WTC11 (cell line): ENCODE results near the gene EYS.

Source experiments
- CBFB ChIP-seq: sonication (generic); formaldehyde crosslinking; IDR thresholded peaks from 2 replicates; pipeline ENCODE4 v1.8.1; 2022; ENCODE audit warnings: mild to moderate bottlenecking, low read depth, missing genetic modification reagents
- CTCF ChIP-seq: fragments of 200-600 bp; IDR thresholded peaks from 2 replicates; pipeline ENCODE4 v1.8.0; 2022; ENCODE audit warnings: antibody characterized with exemption
- FOXK1 ChIP-seq: sonication (generic); formaldehyde crosslinking; IDR thresholded peaks from 2 replicates; pipeline ENCODE4 v1.8.0; 2022; ENCODE audit warnings: mild to moderate bottlenecking, moderate library complexity, missing genetic modification reagents
- TF ChIP-seq, protein P1 (sequence below): sonication (generic); formaldehyde crosslinking; conservative IDR thresholded peaks from 2 replicates; pipeline ENCODE4 v1.8.1; 2022; ENCODE audit warnings: mild to moderate bottlenecking, missing genetic modification reagents

GRCh38 chr6:65088575-65088974, 618.5 kb downstream of the EYS start:
- no peak for TF ChIP-seq CTCF
- no peak for TF ChIP-seq CBFB (CRISPR knock-in tag)
- TF ChIP-seq FOXK1 (CRISPR knock-in tag): no peak
- TF ChIP-seq, protein P1, sequence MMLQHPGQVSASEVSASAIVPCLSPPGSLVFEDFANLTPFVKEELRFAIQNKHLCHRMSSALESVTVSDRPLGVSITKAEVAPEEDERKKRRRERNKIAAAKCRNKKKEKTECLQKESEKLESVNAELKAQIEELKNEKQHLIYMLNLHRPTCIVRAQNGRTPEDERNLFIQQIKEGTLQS (CRISPR knock-in tag): no peak
